Activated CD8-positive, alpha-beta memory T cell treated with anti-CD3 and anti-CD28 coated beads, Interleukin-2, amount 50 U/mL, for 24 hours (primary cell): ENCODE measurements around the gene DNAJA4.

ENCODE experiments used
- DNase-seq: peaks from one replicate; pipeline ENCODE4 v3.0.0-alpha.2; 2020; ENCODE audit errors: extremely low read depth

DNAJA4 gene

GRCh38 chr15:78264304-78265136, at the start of gene DNAJA4:
Gene DNAJA4, plus strand, starts transcription at chr15:78264562. Its CDS starts 202 bp downstream, at chr15:78264764.
- DNase-seq: no peak

- DNase-seq: no peak
These were observed 47.9 kb upstream of the DNAJA4 start for GRCh38 chr15:78216276-78217104.

GRCh38 chr15:78220713-78221112, 43.6 kb upstream of the DNAJA4 start:
- DNase-seq: no peak

- no peak for DNase-seq
These were observed 41.5 kb upstream of the DNAJA4 start for GRCh38 chr15:78222745-78223395.

- DNase-seq: no peak
These were observed 40.9 kb upstream of the DNAJA4 start for GRCh38 chr15:78223396-78224022.

GRCh38 chr15:78224023-78224411, 40.3 kb upstream of the DNAJA4 start:
- DNase-seq: no peak

GRCh38 chr15:78225783-78226541, 38.4 kb upstream of the DNAJA4 start:
- no peak for DNase-seq

- no peak for DNase-seq
These were observed 35.9 kb upstream of the DNAJA4 start for GRCh38 chr15:78228356-78228996.

- DNase-seq: no peak
These were observed 34.6 kb upstream of the DNAJA4 start for GRCh38 chr15:78229431-78230406.

- DNase-seq: no peak
These were observed 31.4 kb upstream of the DNAJA4 start for GRCh38 chr15:78232951-78233350.

- DNase-seq: no peak
These were observed 30.9 kb upstream of the DNAJA4 start for GRCh38 chr15:78233496-78233895.

GRCh38 chr15:78234515-78235040, 29.8 kb upstream of the DNAJA4 start, which contains the start of gene ACSBG1:
Gene ACSBG1, minus strand, starts transcription at chr15:78234565. Its CDS starts 64 bp downstream, at chr15:78234501.
- DNase-seq: no peak

GRCh38 chr15:78236491-78236890, 27.9 kb upstream of the DNAJA4 start:
- no peak for DNase-seq

GRCh38 chr15:78237146-78237545, 27.2 kb upstream of the DNAJA4 start:
- no peak for DNase-seq

GRCh38 chr15:78239811-78240210, 24.6 kb upstream of the DNAJA4 start:
- no peak for DNase-seq

GRCh38 chr15:78241017-78241416, 23.3 kb upstream of the DNAJA4 start:
- DNase-seq: peak; percentile 62

GRCh38 chr15:78242128-78242527, 22.2 kb upstream of the DNAJA4 start:
- no peak for DNase-seq

- no peak for DNase-seq
These were observed 21.3 kb upstream of the DNAJA4 start for GRCh38 chr15:78243058-78243457.

GRCh38 chr15:78243491-78243941, 20.8 kb upstream of the DNAJA4 start:
- no peak for DNase-seq
